ENCODE measurements around the gene ATF6. TPM values are rescaled to one million over a fixed set of nuclear protein-coding genes. Genes with fewer than 3 reads are reported as not detected.

Gene ATF6
- total RNA-seq, 1 experiment from 2014 or later = 20.9 TPM

DNA sequence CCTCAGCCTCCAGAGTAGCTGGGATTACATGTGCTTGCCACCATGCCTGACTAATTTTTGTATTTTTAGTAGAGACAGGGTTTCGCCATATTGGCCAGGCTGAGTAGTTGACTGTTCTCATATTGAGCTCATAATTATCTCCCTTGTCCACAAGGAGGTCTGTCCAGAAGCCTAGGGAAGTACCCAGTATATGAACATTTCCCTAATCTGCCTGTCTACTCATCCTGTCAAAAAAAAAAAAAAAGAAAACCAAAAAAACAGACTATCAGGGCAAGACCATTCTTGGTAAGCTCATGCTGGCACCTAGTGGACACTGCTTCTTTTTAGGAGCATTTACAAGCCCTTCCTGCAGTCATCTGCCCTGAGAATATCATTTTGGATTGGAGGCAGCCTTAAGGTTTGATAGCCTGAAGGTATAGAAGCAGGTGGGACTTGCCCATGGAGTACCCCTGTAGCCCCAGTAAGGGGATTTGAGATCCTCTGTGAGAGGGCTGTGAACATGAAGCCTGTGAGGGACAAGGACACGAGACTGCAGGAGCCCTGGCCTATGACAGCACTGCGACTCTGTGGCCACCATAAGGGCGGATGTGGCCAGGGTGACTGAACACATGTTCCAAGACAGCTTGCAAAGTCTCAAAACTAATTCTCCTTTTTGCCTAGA lies 27.4 kb upstream of the ATF6 start:
- Histone ChIP-seq H4K20me1 (ENCODE audit: insufficient read depth) (no peaks in the 10 kb centered on the region), H3K9me3 (ENCODE audit: control insufficient read depth in 1 of 2, insufficient read depth in 1 of 2, low read depth in 1 of 2, low read length in 2 of 2) (no peaks in the 10 kb centered on the region), H3K4me1 (ENCODE audit: control insufficient read depth in 1 of 2, insufficient read depth in 2 of 2, low read length in 2 of 2) (peaks cover 0 to 24% of the 10 kb centered on the region in 2 experiments; a peak in 2 of 4 replicates), H3K79me2 (ENCODE audit: insufficient read depth, low read length) (no peaks in the 10 kb centered on the region), H3K4me2 (ENCODE audit: low read length) (no peak overlapping the region), H2AFZ (ENCODE audit: low read depth, low read length, poor library complexity, severe bottlenecking) (no peak overlapping the region), H3K9ac (ENCODE audit: low read length) (no peak overlapping the region), H3K27ac (ENCODE audit: low read depth, low read length) (no peak overlapping the region), H3K36me3 (ENCODE audit: control insufficient read depth in 1 of 2, insufficient read depth in 2 of 2, low read length in 2 of 2) (no peaks in the 10 kb centered on the region), H3K9me2 (ENCODE audit: insufficient read depth) (no peaks in the 10 kb centered on the region), H3K27me3 (ENCODE audit: insufficient read depth, low read length) (no peaks in the 10 kb centered on the region), H3K4me3 (replicated peaks in 1 of 2; ENCODE audit: low read depth in 1 of 2, low read length in 2 of 2) (no peak overlapping the region)
- no TSS peak for BruUV-seq (replicated peaks)
- POLR2A ChIA-PET = interaction anchor here (1.0 to 1.5 kb wide), 2 partner anchors 11 to 91 kb away, joined by 3 to 6 read pairs; partner anchors contain the start of gene DUSP12
- RAD21 ChIA-PET (ENCODE audit: low non-redundant PET in 1 of 2, low total read pairs in 2 of 2, uncharacterized antibody in 2 of 2, unreplicated experiment in 2 of 2) = interaction anchor here in 1 of 2 experiments (0.7 to 1.5 kb wide), 3 partner anchors 11 to 350 kb away, joined by 3 to 5 read pairs (median 3); no protein-coding TSS in a partner anchor
- intact Hi-C loops (cut with micrococcal nuclease) = loop anchor here (5.0 kb wide), 3 partner anchors 91 to 196 kb away; no protein-coding TSS in a partner anchor
- DNase-seq (ENCODE audit: low read depth, low spot score) (peak; percentile 76), ATAC-seq (peak; percentile 73)
- TF ChIP-seq ZNF274 (IDR thresholded peaks at IDR 0.05; ENCODE audit: low read depth, low read length) (no peak), TCF7L2 (IDR thresholded peaks at IDR 0.05; ENCODE audit: borderline replicate concordance, extremely low read depth, insufficient read depth, insufficient read length) (no peak), RAD21 (IDR thresholded peaks at IDR 0.05; ENCODE audit: low read depth) (peak; percentile 96), ELF1 (IDR thresholded peaks at IDR 0.05; ENCODE audit: borderline replicate concordance, low read depth) (no peak)
- TF ChIP-seq, protein P1, sequence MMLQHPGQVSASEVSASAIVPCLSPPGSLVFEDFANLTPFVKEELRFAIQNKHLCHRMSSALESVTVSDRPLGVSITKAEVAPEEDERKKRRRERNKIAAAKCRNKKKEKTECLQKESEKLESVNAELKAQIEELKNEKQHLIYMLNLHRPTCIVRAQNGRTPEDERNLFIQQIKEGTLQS (IDR thresholded peaks at IDR 0.05) = no peak
- TF ChIP-seq, protein P2, sequence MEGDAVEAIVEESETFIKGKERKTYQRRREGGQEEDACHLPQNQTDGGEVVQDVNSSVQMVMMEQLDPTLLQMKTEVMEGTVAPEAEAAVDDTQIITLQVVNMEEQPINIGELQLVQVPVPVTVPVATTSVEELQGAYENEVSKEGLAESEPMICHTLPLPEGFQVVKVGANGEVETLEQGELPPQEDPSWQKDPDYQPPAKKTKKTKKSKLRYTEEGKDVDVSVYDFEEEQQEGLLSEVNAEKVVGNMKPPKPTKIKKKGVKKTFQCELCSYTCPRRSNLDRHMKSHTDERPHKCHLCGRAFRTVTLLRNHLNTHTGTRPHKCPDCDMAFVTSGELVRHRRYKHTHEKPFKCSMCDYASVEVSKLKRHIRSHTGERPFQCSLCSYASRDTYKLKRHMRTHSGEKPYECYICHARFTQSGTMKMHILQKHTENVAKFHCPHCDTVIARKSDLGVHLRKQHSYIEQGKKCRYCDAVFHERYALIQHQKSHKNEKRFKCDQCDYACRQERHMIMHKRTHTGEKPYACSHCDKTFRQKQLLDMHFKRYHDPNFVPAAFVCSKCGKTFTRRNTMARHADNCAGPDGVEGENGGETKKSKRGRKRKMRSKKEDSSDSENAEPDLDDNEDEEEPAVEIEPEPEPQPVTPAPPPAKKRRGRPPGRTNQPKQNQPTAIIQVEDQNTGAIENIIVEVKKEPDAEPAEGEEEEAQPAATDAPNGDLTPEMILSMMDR (IDR thresholded peaks at IDR 0.05 in 2 of 3, conservative IDR thresholded peaks at IDR 0.05 in 1 of 3; ENCODE audit: borderline replicate concordance in 1 of 3, insufficient read depth in 1 of 3, low read depth in 2 of 3, low read length in 2 of 3) = peak; percentile 49 to 90 (median 64); a peak in 5 of 6 replicates
- CTCF ChIA-PET = interaction anchor here (0.8 to 3.7 kb wide), 10 partner anchors 8 to 298 kb away, joined by 3 to 18 read pairs (median 5); partner anchors contain the start of gene DUSP12

All from HCT116 (cell line).